Measurements from ENCODE around the gene TECR.

TECR gene

DNA sequence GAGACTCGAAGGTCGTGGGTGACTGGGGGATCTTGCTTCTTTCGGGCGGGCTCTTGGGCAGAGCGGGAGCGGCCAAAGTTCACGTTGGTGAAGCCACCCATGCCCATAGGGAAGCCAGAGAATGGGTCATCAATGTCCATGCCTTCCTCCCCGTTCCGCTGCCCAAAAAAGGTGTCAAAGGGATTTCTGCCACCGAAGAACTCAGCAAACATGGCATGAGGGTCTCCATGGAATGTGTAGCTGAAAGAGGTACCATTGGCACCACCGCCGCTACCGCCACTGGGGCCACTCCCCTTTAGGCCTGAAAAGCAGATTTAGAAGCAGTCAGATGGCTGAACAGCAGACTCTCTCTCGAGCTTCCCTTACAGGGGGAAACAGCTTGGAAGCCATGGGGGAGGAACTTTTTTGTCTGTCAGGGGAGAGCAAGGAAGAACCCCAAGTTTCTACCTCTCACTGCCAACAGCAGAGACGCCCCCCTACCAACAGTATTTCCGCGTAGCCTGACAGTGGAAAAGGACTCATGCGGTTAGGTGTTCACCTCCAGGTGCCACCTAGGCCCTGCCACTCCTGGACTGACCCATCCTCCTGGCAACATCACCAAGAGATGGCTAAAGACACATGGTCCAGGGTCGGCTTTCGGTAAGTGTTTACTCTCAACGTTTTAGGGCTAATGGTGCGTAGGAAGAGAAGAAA lies 12.5 kb upstream of the TECR start:
- peak overlapping the region; percentile 89 to 96 for H3K4me3 ChIP-seq (ENCODE audit: low read depth in 1 of 2, low read length in 1 of 2)
- no peaks in the 10 kb centered on the region for H3K27me3 ChIP-seq
- peaks cover 30% of the 10 kb centered on the region for H3K36me3 ChIP-seq
- H3K9me3 ChIP-seq: no peaks in the 10 kb centered on the region
- peaks cover 40 to 41% of the 10 kb centered on the region in 2 experiments for H3K4me1 ChIP-seq (ENCODE audit: control insufficient read depth in 1 of 2, insufficient read depth in 1 of 2, low read depth in 1 of 2, low read length in 1 of 2)
- no peak for TF ChIP-seq CTCF (IDR thresholded peaks at IDR 0.05)
- peak overlapping the region; percentile 99 for H3K27ac ChIP-seq

DNA sequence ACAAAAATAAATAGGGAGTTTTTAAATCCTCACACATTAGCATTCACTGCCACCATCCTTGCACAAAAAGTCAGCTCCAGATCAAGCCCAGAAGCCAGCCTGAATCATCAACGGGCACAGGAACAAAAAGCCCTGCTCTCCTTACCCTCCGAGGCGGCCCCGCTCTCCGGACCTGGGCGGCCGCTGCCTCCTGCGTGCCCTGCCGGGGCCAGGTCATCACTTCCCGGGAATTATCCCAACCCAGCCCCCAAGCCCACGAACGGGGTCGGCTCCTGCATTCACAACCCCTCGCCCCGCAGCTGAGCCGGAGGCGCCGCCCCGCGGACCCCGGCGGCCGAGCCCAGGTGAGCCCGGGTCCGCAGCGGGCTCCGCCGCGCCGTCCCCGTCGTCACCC lies 12.0 kb upstream of the TECR start:
- H3K4me1 ChIP-seq (ENCODE audit: control insufficient read depth in 1 of 2, insufficient read depth in 1 of 2, low read depth in 1 of 2, low read length in 1 of 2): peaks cover 40 to 41% of the 10 kb centered on the region in 2 experiments
- peaks cover 30% of the 10 kb centered on the region for H3K36me3 ChIP-seq
- peak overlapping the region; percentile 99 for H3K27ac ChIP-seq
- peak overlapping the region; percentile 89 to 96 for H3K4me3 ChIP-seq (ENCODE audit: low read depth in 1 of 2, low read length in 1 of 2)
- H3K9me3 ChIP-seq: no peaks in the 10 kb centered on the region
- TF ChIP-seq CTCF (IDR thresholded peaks at IDR 0.05): no peak
- H3K27me3 ChIP-seq: no peaks in the 10 kb centered on the region

- H3K9me3 ChIP-seq: no peaks in the 10 kb centered on the region
- peaks cover 30% of the 10 kb centered on the region for H3K36me3 ChIP-seq
- H3K4me3 ChIP-seq (ENCODE audit: low read depth in 1 of 2, low read length in 1 of 2): peak within 1 kb of the TSS; percentile 89 to 96
- peaks cover 40 to 41% of the 10 kb centered on the region in 2 experiments for H3K4me1 ChIP-seq (ENCODE audit: control insufficient read depth in 1 of 2, insufficient read depth in 1 of 2, low read depth in 1 of 2, low read length in 1 of 2)
- H3K27ac ChIP-seq: peak within 1 kb of the TSS; percentile 99
- H3K27me3 ChIP-seq: no peaks in the 10 kb centered on the region
- peak; percentile 42 for TF ChIP-seq CTCF (IDR thresholded peaks at IDR 0.05)
These were observed 11.4 kb upstream of the TECR start, which contains the start of gene DNAJB1 for GRCh38 chr19:14517840-14518505. TSS of gene DNAJB1 (minus strand) at chr19:14518397. CDS start at chr19:14518349, 48 bp downstream.

DNA sequence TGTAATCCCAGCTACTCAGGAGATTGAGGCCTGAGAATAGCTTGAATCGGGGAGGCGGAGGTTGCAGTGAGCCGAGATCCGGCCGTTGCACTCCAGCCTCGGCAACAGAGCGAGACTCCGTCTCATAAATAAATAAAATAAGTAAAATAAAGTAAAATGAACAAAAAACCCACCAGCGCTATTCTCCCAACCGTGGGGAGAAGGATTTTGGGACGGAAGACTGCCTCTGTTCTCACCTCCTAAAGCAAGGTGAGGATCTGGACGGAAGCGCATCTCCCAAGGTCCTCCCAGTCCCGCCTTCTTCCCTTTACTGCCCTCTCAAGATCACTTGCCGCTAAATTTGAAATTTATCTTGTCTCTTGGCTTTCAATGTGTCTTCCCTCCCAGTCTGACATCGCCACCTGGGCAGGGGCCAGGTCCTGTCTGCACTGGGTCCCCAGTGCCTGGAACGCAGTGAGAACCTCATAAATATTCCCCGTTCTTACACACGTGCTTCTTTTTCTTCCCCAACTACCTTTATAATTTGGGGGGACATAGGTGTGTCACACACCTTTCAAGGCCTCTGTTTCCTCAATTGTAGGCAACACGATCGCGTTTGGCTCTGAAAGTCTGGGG lies 10.0 kb upstream of the TECR start:
- H3K27ac ChIP-seq: peak overlapping the region; percentile 99
- no peaks in the 10 kb centered on the region for H3K9me3 ChIP-seq
- TF ChIP-seq CTCF (IDR thresholded peaks at IDR 0.05): no peak
- peaks cover 38% of the 10 kb centered on the region in 2 experiments for H3K4me1 ChIP-seq (ENCODE audit: control insufficient read depth in 1 of 2, insufficient read depth in 1 of 2, low read depth in 1 of 2, low read length in 1 of 2)
- peak overlapping the region; percentile 89 to 96 for H3K4me3 ChIP-seq (ENCODE audit: low read depth in 1 of 2, low read length in 1 of 2)
- H3K36me3 ChIP-seq: peaks cover 24% of the 10 kb centered on the region
- H3K27me3 ChIP-seq: no peaks in the 10 kb centered on the region

DNA sequence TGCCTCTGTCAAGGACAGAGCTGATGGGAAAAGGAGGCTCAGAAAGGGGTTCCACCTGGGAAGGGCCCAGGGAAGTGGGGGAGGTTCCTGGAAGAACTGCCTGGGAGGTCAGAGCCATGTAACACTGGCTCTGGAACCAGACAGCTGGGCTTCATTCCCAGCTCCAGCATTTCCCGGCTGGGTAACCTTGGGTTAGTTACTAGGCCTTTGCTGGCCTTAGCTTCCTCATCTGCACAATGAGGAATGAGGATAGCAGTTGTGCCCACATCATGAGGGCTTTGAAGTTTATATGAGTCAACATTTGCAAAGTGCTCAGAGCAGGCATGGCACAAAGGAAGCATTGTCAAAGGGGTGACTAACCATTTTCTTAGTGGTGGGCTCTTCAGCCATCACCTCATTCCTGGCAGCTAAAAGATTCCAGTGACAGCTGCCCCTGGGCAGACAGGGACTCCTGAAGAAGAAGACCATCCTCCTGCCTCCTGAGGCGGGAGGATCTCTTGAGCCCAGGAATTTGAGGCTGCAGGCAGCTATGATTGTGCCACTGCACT lies 9.5 kb upstream of the TECR start:
- Histone ChIP-seq H3K4me1 (ENCODE audit: control insufficient read depth in 1 of 2, insufficient read depth in 1 of 2, low read depth in 1 of 2, low read length in 1 of 2) (peaks cover 32 to 34% of the 10 kb centered on the region in 2 experiments), H3K4me3 (ENCODE audit: low read depth in 1 of 2, low read length in 1 of 2) (no peak overlapping the region), H3K27ac (peak overlapping the region; percentile 99)

More for the DNA sequence above, 9.5 kb upstream of the TECR start:
- no peaks in the 10 kb centered on the region for H3K9me3 ChIP-seq
- no peaks in the 10 kb centered on the region for H3K27me3 ChIP-seq
- H3K36me3 ChIP-seq: peaks cover 18% of the 10 kb centered on the region
- no peak for TF ChIP-seq CTCF (IDR thresholded peaks at IDR 0.05)

Measured in neutrophil (primary cell).